Measurements from ENCODE around the gene SLC5A3.

The SLC5A3 gene

DNA sequence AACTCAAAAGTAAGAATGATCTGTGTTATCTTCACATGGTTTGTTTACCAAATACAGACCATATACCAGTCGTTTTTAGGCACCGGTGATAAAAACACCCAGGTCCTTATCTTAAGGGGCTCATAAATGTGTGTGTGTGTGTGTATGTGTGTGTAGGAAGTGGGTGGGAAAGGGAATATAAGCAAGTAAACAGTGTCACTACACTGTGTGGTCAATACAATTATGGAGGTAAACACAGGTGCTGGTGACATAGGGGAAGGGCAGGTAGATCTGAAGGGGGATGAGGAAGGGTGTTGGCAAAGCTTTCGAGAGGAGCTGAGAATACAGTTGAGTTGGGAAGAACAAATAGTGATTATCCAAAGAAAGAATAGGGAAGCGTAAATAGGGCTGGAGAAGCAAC lies 19.1 kb upstream of the SLC5A3 start:
- H3K4me3 ChIP-seq, result no peak overlapping the region
- TF ChIP-seq EZH2 (IDR thresholded peaks at IDR 0.05) (no peak), FOXP2 (optimal IDR thresholded peaks at IDR 0.05; ENCODE audit: control extremely low read depth, extremely low read length, insufficient read depth) (no peak), POLR2AphosphoS5 (IDR thresholded peaks at IDR 0.05; ENCODE audit: borderline replicate concordance, low read depth, low read length) (no peak)
- H3K9me3 ChIP-seq (ENCODE audit: low read depth, low read length), result no peaks in the 10 kb centered on the region
- no peak overlapping the region for H3K9ac ChIP-seq (ENCODE audit: insufficient read length)
- no peak overlapping the region for H3K27ac ChIP-seq
- no peak for DNase-seq (ENCODE audit: low read depth, low spot score)
- H3K36me3 ChIP-seq (ENCODE audit: insufficient read depth, low read length), result no peaks in the 10 kb centered on the region

DNA sequence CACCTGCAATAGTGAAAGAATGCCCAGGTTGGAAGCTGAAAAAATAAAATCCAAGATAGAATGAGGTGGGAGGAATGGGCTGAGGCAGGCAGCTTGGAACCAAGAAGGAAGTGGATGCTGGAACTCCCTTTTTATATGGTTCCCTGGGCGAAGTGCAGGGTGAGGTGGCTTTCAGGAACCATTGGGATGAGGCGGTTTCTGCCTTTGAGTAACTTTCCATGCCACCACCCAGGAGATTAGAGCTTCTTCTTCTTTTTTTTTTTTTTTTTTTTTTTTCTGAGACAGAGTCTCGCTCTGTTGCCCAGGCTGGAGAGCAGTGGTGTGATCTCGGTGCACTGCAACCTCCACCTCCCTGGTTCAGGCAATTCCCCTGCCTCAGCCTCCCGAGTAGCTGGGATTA lies 17.8 kb upstream of the SLC5A3 start:
- H3K27ac ChIP-seq, result no peak overlapping the region
- no peaks in the 10 kb centered on the region for H3K36me3 ChIP-seq (ENCODE audit: insufficient read depth, low read length)
- TF ChIP-seq FOXP2 (optimal IDR thresholded peaks at IDR 0.05; ENCODE audit: control extremely low read depth, extremely low read length, insufficient read depth), result no peak
- no peak for TF ChIP-seq POLR2AphosphoS5 (IDR thresholded peaks at IDR 0.05; ENCODE audit: borderline replicate concordance, low read depth, low read length)
- TF ChIP-seq EZH2 (IDR thresholded peaks at IDR 0.05), result no peak
- no peaks in the 10 kb centered on the region for H3K9me3 ChIP-seq (ENCODE audit: low read depth, low read length)
- H3K9ac ChIP-seq (ENCODE audit: insufficient read length), result no peak overlapping the region
- no peak overlapping the region for H3K4me3 ChIP-seq
- no peak for DNase-seq (ENCODE audit: low read depth, low spot score)

DNA sequence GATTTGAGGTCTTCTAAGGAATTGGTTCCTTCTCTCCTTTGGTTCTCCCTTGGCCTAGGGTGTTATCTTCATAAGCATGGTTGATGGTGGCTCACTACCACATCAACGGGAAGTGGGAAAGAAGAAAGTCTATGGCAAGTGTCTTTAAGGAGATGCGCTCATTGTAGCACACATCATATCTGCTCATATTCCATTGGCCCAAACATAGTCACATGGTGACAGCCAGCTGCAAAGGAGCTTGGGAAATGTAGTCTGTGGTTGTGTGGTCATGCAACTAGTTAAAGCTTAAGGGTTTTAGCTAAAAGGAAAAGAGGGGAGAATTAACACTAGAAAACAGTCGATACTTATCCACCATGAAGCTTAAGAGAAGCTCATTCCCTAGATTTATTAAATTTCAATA lies 11.4 kb upstream of the SLC5A3 start:
- Histone ChIP-seq H3K4me3 (no peak overlapping the region), H3K9me3 (ENCODE audit: low read depth, low read length) (no peaks in the 10 kb centered on the region), H3K36me3 (ENCODE audit: insufficient read depth, low read length) (no peaks in the 10 kb centered on the region), H3K9ac (ENCODE audit: insufficient read length) (no peak overlapping the region), H3K27ac (no peak overlapping the region)
- DNase-seq (ENCODE audit: low read depth, low spot score), result no peak
- TF ChIP-seq FOXP2 (optimal IDR thresholded peaks at IDR 0.05; ENCODE audit: control extremely low read depth, extremely low read length, insufficient read depth) (no peak), EZH2 (IDR thresholded peaks at IDR 0.05) (no peak), POLR2AphosphoS5 (IDR thresholded peaks at IDR 0.05; ENCODE audit: borderline replicate concordance, low read depth, low read length) (no peak)

DNA sequence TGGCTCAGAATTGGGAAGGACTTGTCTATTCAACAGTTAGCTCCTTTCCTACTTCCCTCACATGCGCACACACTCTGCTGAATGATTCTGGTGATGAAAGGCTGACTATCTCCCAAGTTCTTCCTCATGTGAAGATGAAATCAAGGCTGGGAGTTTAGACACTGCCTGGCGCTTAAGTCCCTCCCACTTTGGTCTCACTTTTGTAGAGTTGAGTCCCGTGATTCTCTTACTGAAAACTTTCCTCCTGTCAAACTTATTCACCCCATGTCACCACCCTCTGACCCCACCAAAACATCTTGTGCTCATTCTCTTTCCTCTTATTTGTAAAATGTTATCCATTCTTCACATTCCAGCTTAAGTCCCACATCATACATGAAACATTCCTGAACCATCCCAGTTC lies 8.4 kb upstream of the SLC5A3 start:
- TF ChIP-seq POLR2AphosphoS5 (IDR thresholded peaks at IDR 0.05; ENCODE audit: borderline replicate concordance, low read depth, low read length) (no peak), FOXP2 (optimal IDR thresholded peaks at IDR 0.05; ENCODE audit: control extremely low read depth, extremely low read length, insufficient read depth) (no peak), EZH2 (IDR thresholded peaks at IDR 0.05) (no peak)
- Histone ChIP-seq H3K27ac (no peak overlapping the region), H3K4me3 (no peak overlapping the region), H3K9ac (ENCODE audit: insufficient read length) (no peak overlapping the region), H3K36me3 (ENCODE audit: insufficient read depth, low read length) (no peaks in the 10 kb centered on the region), H3K9me3 (ENCODE audit: low read depth, low read length) (no peaks in the 10 kb centered on the region)
- no peak for DNase-seq (ENCODE audit: low read depth, low spot score)

DNA sequence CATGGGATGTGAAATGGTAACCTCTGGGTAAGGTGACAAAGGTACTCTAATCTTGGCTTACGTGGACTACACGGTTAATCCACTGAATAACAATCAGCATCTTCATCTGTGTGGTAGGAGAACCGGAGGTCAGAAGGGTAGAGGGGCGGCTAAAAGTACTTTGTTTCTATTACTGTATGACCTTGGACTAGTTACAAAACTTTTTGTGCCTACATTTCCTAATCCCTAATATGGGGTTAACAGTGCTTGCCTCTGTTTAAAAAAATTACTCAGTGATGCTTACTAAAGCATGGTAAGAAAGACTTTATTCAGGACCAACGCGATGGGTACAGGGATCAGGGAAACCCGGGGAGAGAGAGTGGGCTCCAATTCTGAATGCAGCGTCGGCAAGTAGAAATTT lies 1.7 kb upstream of the SLC5A3 start:
- no peak for DNase-seq (ENCODE audit: low read depth, low spot score)
- Histone ChIP-seq H3K36me3 (ENCODE audit: insufficient read depth, low read length) (no peaks in the 10 kb centered on the region; the same call in 1 of the 2 replicates), H3K9ac (ENCODE audit: insufficient read length) (no peak overlapping the region), H3K4me3 (no peak overlapping the region), H3K9me3 (ENCODE audit: low read depth, low read length) (no peaks in the 10 kb centered on the region), H3K27ac (no peak overlapping the region)
- TF ChIP-seq POLR2AphosphoS5 (IDR thresholded peaks at IDR 0.05; ENCODE audit: borderline replicate concordance, low read depth, low read length) (no peak), EZH2 (IDR thresholded peaks at IDR 0.05) (no peak), FOXP2 (optimal IDR thresholded peaks at IDR 0.05; ENCODE audit: control extremely low read depth, extremely low read length, insufficient read depth) (no peak)

DNA sequence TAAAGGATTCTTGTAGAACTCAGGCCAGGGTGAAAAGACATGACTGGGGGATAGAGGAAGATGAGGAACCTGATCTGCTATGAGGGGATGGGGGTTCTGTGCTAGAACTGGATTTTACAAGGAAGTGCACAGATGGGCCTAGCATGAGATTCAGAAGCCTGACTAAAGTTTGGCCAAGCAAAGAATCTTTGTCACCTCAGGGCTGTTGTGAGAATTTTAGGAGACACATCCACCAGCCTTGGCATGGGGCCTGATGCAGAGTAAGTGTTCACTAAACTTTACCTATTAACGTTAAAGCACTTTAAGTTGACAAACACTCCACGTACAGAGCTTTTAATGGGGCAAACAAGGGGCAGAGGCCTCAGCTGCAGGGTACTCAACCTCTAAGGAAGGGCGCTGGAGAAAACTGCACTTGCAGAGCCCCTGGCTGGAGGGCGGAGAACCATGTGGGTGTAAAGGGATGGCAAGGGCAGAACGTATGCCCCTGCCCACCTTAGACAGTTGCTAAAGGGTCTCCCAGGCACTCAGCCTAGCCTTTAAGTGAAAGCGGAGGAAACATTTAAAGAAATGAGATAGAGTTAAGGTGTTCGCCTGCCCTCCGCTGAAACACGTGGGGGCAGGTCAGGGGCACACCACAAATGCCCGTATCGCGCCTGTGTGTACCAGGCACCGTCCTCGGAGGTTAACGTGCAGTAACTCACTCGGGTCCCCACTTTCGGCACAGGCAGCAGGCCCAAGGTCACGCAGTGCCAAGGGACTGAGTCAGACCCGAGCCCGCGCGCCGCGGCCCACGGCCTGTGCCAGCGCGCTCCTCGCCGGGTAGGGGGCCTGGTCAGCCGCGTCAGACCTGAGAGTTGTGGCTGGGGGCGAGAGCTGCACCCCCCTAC lies 990 bp upstream of the SLC5A3 start:
- peak overlapping the region; percentile 72 for H3K4me3 ChIP-seq
- H3K27ac ChIP-seq, result no peak overlapping the region
- no peak for DNase-seq (ENCODE audit: low read depth, low spot score)
- no peaks in the 10 kb centered on the region for H3K9me3 ChIP-seq (ENCODE audit: low read depth, low read length)
- H3K9ac ChIP-seq (ENCODE audit: insufficient read length), result peak overlapping the region; percentile 12
- TF ChIP-seq POLR2AphosphoS5 (IDR thresholded peaks at IDR 0.05; ENCODE audit: borderline replicate concordance, low read depth, low read length) (no peak), EZH2 (IDR thresholded peaks at IDR 0.05) (no peak), FOXP2 (optimal IDR thresholded peaks at IDR 0.05; ENCODE audit: control extremely low read depth, extremely low read length, insufficient read depth) (no peak)
- no peaks in the 10 kb centered on the region; the same call in 1 of the 2 replicates for H3K36me3 ChIP-seq (ENCODE audit: insufficient read depth, low read length)

DNA sequence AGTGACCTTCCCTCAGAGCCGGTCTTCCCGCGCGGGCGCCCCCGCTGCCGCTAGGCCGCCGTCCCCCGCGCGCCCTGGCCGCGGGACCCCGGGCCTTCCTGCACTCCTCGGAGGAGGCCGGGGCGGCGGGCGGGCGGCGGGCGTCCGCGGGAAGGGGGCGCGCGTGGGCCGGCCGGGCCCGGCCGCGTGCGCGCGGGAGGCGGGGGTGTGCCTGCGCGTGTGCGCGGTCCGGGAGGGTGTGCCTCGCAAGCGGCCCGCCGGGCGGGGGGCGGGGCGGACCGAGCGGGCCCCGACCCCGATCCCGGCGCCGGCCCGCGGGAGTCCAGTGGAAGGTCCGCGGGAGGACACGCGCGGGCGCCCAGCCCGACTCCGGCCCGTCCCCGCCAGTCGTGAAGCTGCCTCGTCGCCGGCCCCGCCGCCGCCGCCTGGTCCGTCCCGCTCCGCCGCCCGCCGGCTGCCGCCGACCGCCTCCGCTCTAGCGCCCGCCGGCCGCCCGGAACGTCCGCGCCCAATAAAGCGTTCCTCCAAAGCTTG lies 438 bp downstream of the SLC5A3 start:
- no peak for DNase-seq (ENCODE audit: low read depth, low spot score)
- no peak overlapping the region for H3K27ac ChIP-seq

DNA sequence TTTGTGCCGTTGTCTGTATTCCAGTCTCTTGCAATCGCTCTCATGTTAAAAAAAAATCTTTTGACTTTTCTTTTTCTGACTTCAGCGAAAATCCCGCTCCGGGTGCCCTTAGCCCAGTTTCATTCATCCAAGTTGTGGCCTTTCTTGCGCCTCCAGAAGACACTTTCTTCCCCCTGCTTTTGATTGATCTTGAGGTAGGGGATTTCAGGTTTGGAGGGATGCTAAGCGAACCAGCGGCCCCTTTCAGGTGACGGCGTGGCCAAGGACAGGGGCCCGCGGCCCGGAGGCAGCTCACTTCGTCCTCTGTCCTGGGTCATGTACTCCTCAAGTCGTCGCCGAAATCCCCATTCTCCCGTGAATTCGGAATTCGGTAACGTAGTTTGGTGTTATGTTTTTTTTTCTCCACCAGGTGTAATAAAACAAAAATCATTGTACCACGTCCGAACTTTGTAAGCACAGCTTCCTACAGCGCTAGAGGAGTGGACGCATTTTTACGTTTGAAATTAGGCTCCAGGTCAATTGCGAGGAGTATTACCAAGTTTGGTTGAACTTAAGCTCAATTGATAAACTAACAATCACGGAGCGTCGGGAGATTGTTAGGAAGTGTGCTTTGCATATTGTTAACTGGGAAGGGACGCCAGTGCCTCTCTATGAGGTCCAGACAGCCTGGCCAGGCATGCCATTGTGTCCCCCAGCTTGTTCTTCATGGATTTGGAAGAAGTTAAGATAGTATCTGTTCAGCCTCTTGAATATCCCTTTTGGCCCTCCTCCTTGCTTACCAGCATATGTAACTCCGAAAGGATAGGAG lies 1.1 kb downstream of the SLC5A3 start:
- Histone ChIP-seq H3K36me3 (ENCODE audit: insufficient read depth, low read length) (peaks cover 11% of the 10 kb centered on the region; the same call in 1 of the 2 replicates), H3K4me3 (peak overlapping the region; percentile 85), H3K27ac (no peak overlapping the region), H3K9ac (ENCODE audit: insufficient read length) (peak overlapping the region; percentile 76), H3K9me3 (ENCODE audit: low read depth, low read length) (no peaks in the 10 kb centered on the region)
- no peak for DNase-seq (ENCODE audit: low read depth, low spot score)
- TF ChIP-seq EZH2 (IDR thresholded peaks at IDR 0.05), result no peak

More for the DNA sequence above, 438 bp downstream of the SLC5A3 start:
- H3K9me3 ChIP-seq (ENCODE audit: low read depth, low read length), result no peaks in the 10 kb centered on the region
- peaks cover 10% of the 10 kb centered on the region; the same call in 1 of the 2 replicates for H3K36me3 ChIP-seq (ENCODE audit: insufficient read depth, low read length)
- peak overlapping the region; percentile 92 for H3K4me3 ChIP-seq
- peak overlapping the region; percentile 78 for H3K9ac ChIP-seq (ENCODE audit: insufficient read length)
- no peak for TF ChIP-seq POLR2AphosphoS5 (IDR thresholded peaks at IDR 0.05; ENCODE audit: borderline replicate concordance, low read depth, low read length)

All from SK-N-MC (cell line).